ENCODE measurements around the gene SLC38A1. TPM values are rescaled to one million over a fixed set of nuclear protein-coding genes. Genes with fewer than 3 reads are reported as not detected.

SLC38A1 gene
- total and polyA plus RNA-seq, 5 donors, result 20.8 to 82.4 (median 60.0) TPM

GRCh38 chr12:46264057-46264456 is 4.8 kb downstream of the SLC38A1 start:
- ATAC-seq (no peak), DNase-seq (no peak)
- H3K4me1 ChIP-seq (ENCODE audit: control insufficient read depth, insufficient read depth, low read length), result peaks cover 5% of the 10 kb centered on the region
- H3K27ac ChIP-seq (ENCODE audit: low read length), result no peak overlapping the region
- 63% methylated on average over 1 of the region's 1 CpG for WGBS
- intact Hi-C loops (cut with DNase I), result no loop called here
- H3K4me3 ChIP-seq (ENCODE audit: low read length), result no peak overlapping the region
- no peaks in the 10 kb centered on the region for H3K9me3 ChIP-seq (ENCODE audit: control insufficient read depth, low read length)
- H3K27me3 ChIP-seq (ENCODE audit: control insufficient read depth, insufficient read depth), result no peaks in the 10 kb centered on the region

- intact Hi-C loops (cut with DNase I), result no loop called here
- Histone ChIP-seq H3K4me1 (ENCODE audit: control insufficient read depth, insufficient read depth, low read length) (peaks cover 5% of the 10 kb centered on the region), H3K27ac (ENCODE audit: low read length) (peak overlapping the region; percentile 17)
Observed at GRCh38 chr12:46263140-46264016, 5.5 kb downstream of the SLC38A1 start.

GRCh38 chr12:46261646-46262045 is 7.2 kb downstream of the SLC38A1 start:
- intact Hi-C loops (cut with DNase I), result no loop called here
- ATAC-seq (no peak), DNase-seq (no peak)
- peaks cover 7% of the 10 kb centered on the region for H3K4me1 ChIP-seq (ENCODE audit: control insufficient read depth, insufficient read depth, low read length)
- 70% methylated on average over 2 of the region's 2 CpGs for WGBS
- peak overlapping the region; percentile 56 for H3K27ac ChIP-seq (ENCODE audit: low read length)
- no peaks in the 10 kb centered on the region for H3K9me3 ChIP-seq (ENCODE audit: control insufficient read depth, low read length)
- H3K4me3 ChIP-seq (ENCODE audit: low read length), result no peak overlapping the region
- H3K27me3 ChIP-seq (ENCODE audit: control insufficient read depth, insufficient read depth), result no peaks in the 10 kb centered on the region

More at GRCh38 chr12:46263140-46264016, 5.5 kb downstream of the SLC38A1 start:
- Histone ChIP-seq H3K9me3 (ENCODE audit: control insufficient read depth, low read length) (no peaks in the 10 kb centered on the region), H3K4me3 (ENCODE audit: low read length) (no peak overlapping the region), H3K27me3 (ENCODE audit: control insufficient read depth, insufficient read depth) (no peaks in the 10 kb centered on the region)
- ATAC-seq (no peak), DNase-seq (no peak)
- 85% methylated on average over 6 of the region's 6 CpGs for WGBS

GRCh38 chr12:46260913-46261476 is 7.8 kb downstream of the SLC38A1 start:
- H3K9me3 ChIP-seq (ENCODE audit: control insufficient read depth, low read length), result no peaks in the 10 kb centered on the region
- H3K27me3 ChIP-seq (ENCODE audit: control insufficient read depth, insufficient read depth), result no peaks in the 10 kb centered on the region
- no peak for ATAC-seq
- intact Hi-C loops (cut with DNase I), result no loop called here
- 72% methylated on average over 2 of the region's 2 CpGs for WGBS
- peaks cover 7% of the 10 kb centered on the region for H3K4me1 ChIP-seq (ENCODE audit: control insufficient read depth, insufficient read depth, low read length)
- H3K27ac ChIP-seq (ENCODE audit: low read length), result peak overlapping the region; percentile 50
- no peak for DNase-seq
- H3K4me3 ChIP-seq (ENCODE audit: low read length), result no peak overlapping the region

GRCh38 chr12:46260124-46260912 is 8.5 kb downstream of the SLC38A1 start:
- ATAC-seq, result no peak
- no peak for DNase-seq
- intact Hi-C loops (cut with DNase I), result no loop called here
- no peak overlapping the region for H3K4me3 ChIP-seq (ENCODE audit: low read length)
- peak overlapping the region; percentile 50 for H3K27ac ChIP-seq (ENCODE audit: low read length)
- 43% methylated on average over 5 of the region's 5 CpGs for WGBS
- H3K27me3 ChIP-seq (ENCODE audit: control insufficient read depth, insufficient read depth), result no peaks in the 10 kb centered on the region
- H3K4me1 ChIP-seq (ENCODE audit: control insufficient read depth, insufficient read depth, low read length), result peaks cover 7% of the 10 kb centered on the region
- no peaks in the 10 kb centered on the region for H3K9me3 ChIP-seq (ENCODE audit: control insufficient read depth, low read length)

GRCh38 chr12:46259713-46260112 is 9.1 kb downstream of the SLC38A1 start:
- no peaks in the 10 kb centered on the region for H3K9me3 ChIP-seq (ENCODE audit: control insufficient read depth, low read length)
- no peaks in the 10 kb centered on the region for H3K27me3 ChIP-seq (ENCODE audit: control insufficient read depth, insufficient read depth)
- intact Hi-C loops (cut with DNase I), result no loop called here
- no peak for ATAC-seq
- no peak for DNase-seq
- H3K27ac ChIP-seq (ENCODE audit: low read length), result no peak overlapping the region
- H3K4me3 ChIP-seq (ENCODE audit: low read length), result no peak overlapping the region
- peaks cover 7% of the 10 kb centered on the region for H3K4me1 ChIP-seq (ENCODE audit: control insufficient read depth, insufficient read depth, low read length)
- 82% methylated on average over 1 of the region's 1 CpG for WGBS

GRCh38 chr12:46259071-46259470 is 9.8 kb downstream of the SLC38A1 start:
- peaks cover 7% of the 10 kb centered on the region for H3K4me1 ChIP-seq (ENCODE audit: control insufficient read depth, insufficient read depth, low read length)
- 95% methylated on average over 4 of the region's 4 CpGs for WGBS
- ATAC-seq (no peak), DNase-seq (no peak)
- intact Hi-C loops (cut with DNase I), result no loop called here
- no peaks in the 10 kb centered on the region for H3K27me3 ChIP-seq (ENCODE audit: control insufficient read depth, insufficient read depth)
- H3K27ac ChIP-seq (ENCODE audit: low read length), result no peak overlapping the region
- H3K9me3 ChIP-seq (ENCODE audit: control insufficient read depth, low read length), result no peaks in the 10 kb centered on the region
- no peak overlapping the region for H3K4me3 ChIP-seq (ENCODE audit: low read length)

GRCh38 chr12:46258129-46258528 is 10.7 kb downstream of the SLC38A1 start:
- Histone ChIP-seq H3K4me1 (ENCODE audit: control insufficient read depth, insufficient read depth, low read length) (peaks cover 7% of the 10 kb centered on the region), H3K27ac (ENCODE audit: low read length) (no peak overlapping the region), H3K27me3 (ENCODE audit: control insufficient read depth, insufficient read depth) (no peaks in the 10 kb centered on the region), H3K4me3 (ENCODE audit: low read length) (no peak overlapping the region), H3K9me3 (ENCODE audit: control insufficient read depth, low read length) (no peaks in the 10 kb centered on the region)
- ATAC-seq (no peak), DNase-seq (no peak)
- 72% methylated on average over 2 of the region's 2 CpGs for WGBS
- intact Hi-C loops (cut with DNase I), result no loop called here

GRCh38 chr12:46256942-46257341 is 11.9 kb downstream of the SLC38A1 start:
- H3K4me3 ChIP-seq (ENCODE audit: low read length), result no peak overlapping the region
- no peaks in the 10 kb centered on the region for H3K9me3 ChIP-seq (ENCODE audit: control insufficient read depth, low read length)
- DNase-seq (no peak), ATAC-seq (no peak)
- intact Hi-C loops (cut with DNase I), result no loop called here
- WGBS, result 80% methylated on average over 3 of the region's 3 CpGs
- H3K27ac ChIP-seq (ENCODE audit: low read length), result no peak overlapping the region
- H3K27me3 ChIP-seq (ENCODE audit: control insufficient read depth, insufficient read depth), result no peaks in the 10 kb centered on the region
- H3K4me1 ChIP-seq (ENCODE audit: control insufficient read depth, insufficient read depth, low read length), result peaks cover 7% of the 10 kb centered on the region

GRCh38 chr12:46253544-46254162 is 15.2 kb downstream of the SLC38A1 start:
- no peak for ATAC-seq
- no peak overlapping the region for H3K27ac ChIP-seq (ENCODE audit: low read length)
- intact Hi-C loops (cut with DNase I), result no loop called here
- no peak for DNase-seq
- no peaks in the 10 kb centered on the region for H3K9me3 ChIP-seq (ENCODE audit: control insufficient read depth, low read length)
- H3K4me1 ChIP-seq (ENCODE audit: control insufficient read depth, insufficient read depth, low read length), result peaks cover 2% of the 10 kb centered on the region
- 99% methylated on average over 2 of the region's 2 CpGs for WGBS
- H3K27me3 ChIP-seq (ENCODE audit: control insufficient read depth, insufficient read depth), result no peaks in the 10 kb centered on the region
- H3K4me3 ChIP-seq (ENCODE audit: low read length), result no peak overlapping the region

Measured in right cardiac atrium (tissue), 5 donors.